ENCODE data around the gene OTUB1. TPM values are rescaled to one million over a fixed set of nuclear protein-coding genes. Genes with fewer than 3 reads are reported as not detected.
A peak's percentile ranks its signal among the peaks of the same experiment; 100 is the strongest.

The OTUB1 gene, protein sequence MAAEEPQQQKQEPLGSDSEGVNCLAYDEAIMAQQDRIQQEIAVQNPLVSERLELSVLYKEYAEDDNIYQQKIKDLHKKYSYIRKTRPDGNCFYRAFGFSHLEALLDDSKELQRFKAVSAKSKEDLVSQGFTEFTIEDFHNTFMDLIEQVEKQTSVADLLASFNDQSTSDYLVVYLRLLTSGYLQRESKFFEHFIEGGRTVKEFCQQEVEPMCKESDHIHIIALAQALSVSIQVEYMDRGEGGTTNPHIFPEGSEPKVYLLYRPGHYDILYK
- 10 to 100 TPM; 78.7 to 82.5 TPM for total RNA-seq

- TF ChIP-seq CTCF (IDR thresholded peaks at IDR 0.05), result no peak
- intact Hi-C loops (cut with DNase I), result no loop called here
- no peaks in the 10 kb centered on the region for H3K9me3 ChIP-seq
- H3K9ac ChIP-seq (ENCODE audit: low read depth in 2 of 2, low read length in 2 of 2), result peak within 1 kb of the TSS; percentile 84 to 90
- peaks cover 11% of the 10 kb centered on the region for H3K4me1 ChIP-seq
- H3K4me3 ChIP-seq, result peak within 1 kb of the TSS; percentile 96
- H3K36me3 ChIP-seq, result no peaks in the 10 kb centered on the region
- H3K27ac ChIP-seq, result peak within 1 kb of the TSS; percentile 83
- peak; percentile 97 for DNase-seq
- H3K27me3 ChIP-seq, result no peaks in the 10 kb centered on the region
Measured at GRCh38 chr11:63986156-63986931, at the start of gene OTUB1. Gene OTUB1 (plus strand): TSS chr11:63986438. CDS start chr11:63986457, 19 bp downstream.

DNA sequence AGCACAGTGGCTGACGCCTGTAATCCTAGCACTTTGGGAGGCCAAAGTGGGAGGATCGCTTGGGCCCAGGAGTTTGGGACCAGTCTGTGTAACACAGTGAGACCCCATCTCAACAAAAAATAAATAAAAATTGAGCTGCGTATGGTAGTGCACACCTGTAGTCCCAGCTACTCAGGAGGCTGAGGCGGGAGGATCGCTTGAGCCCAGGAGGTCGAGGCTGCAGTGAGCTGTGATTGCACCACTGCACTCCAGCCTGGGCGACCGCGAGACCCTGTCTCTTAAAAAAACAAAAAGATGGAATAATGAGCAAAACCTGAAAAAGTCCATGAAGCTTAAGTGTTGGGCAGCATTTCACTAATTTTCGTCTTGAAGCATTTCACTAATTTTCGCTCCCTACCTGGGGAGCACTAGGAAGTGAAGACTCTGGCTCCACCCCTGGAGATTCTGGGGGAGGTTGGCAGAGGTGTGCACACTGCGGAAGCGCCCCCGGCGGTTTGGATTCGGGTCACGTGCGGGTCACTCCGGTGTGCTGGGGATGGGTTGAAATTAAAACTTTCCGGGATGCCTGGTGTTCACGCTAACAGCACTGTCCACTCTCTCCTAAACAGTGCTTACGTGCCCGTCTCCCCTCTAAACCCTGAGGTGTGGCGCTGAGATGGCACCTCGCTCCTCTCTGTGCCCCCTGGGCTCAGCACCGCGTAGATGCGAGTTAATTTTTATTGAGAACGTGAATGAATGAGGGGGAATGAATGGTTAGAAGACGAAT, 48.3 kb upstream of the OTUB1 start:
- Histone ChIP-seq H3K27me3 (no peaks in the 10 kb centered on the region), H3K36me3 (no peaks in the 10 kb centered on the region), H3K9me3 (no peaks in the 10 kb centered on the region), H3K4me3 (peak overlapping the region; percentile 58), H3K4me1 (no peaks in the 10 kb centered on the region), H3K9ac (ENCODE audit: low read depth in 2 of 2, low read length in 2 of 2) (peak overlapping the region in 1 of 2 donors; percentile 75), H3K27ac (peak overlapping the region; percentile 23)
- intact Hi-C loops (cut with DNase I), result no loop called here
- peak; percentile 59 for DNase-seq
- no peak for TF ChIP-seq CTCF (IDR thresholded peaks at IDR 0.05)

GRCh38 chr11:63938479-63939396, 47.5 kb upstream of the OTUB1 start, which contains the start of gene NAA40:
Gene NAA40 (plus strand): TSS chr11:63939002. CDS start chr11:63939097, 95 bp downstream.
- Histone ChIP-seq H3K27ac (peak within 1 kb of the TSS; percentile 23), H3K4me3 (peak within 1 kb of the TSS; percentile 58), H3K36me3 (no peaks in the 10 kb centered on the region), H3K4me1 (peaks cover 3% of the 10 kb centered on the region), H3K27me3 (no peaks in the 10 kb centered on the region), H3K9me3 (no peaks in the 10 kb centered on the region), H3K9ac (ENCODE audit: low read depth in 2 of 2, low read length in 2 of 2) (peak within 1 kb of the TSS; percentile 76 to 87)
- intact Hi-C loops (cut with DNase I), result no loop called here
- peak; percentile 92 for DNase-seq
- TF ChIP-seq CTCF (IDR thresholded peaks at IDR 0.05), result no peak

- TF ChIP-seq CTCF (IDR thresholded peaks at IDR 0.05), result no peak
- Histone ChIP-seq H3K27me3 (no peaks in the 10 kb centered on the region), H3K9ac (ENCODE audit: low read depth in 2 of 2, low read length in 2 of 2) (peak overlapping the region; percentile 76 to 87), H3K4me1 (peaks cover 3% of the 10 kb centered on the region), H3K36me3 (no peaks in the 10 kb centered on the region), H3K9me3 (no peaks in the 10 kb centered on the region), H3K27ac (no peak overlapping the region), H3K4me3 (peak overlapping the region; percentile 58)
- intact Hi-C loops (cut with DNase I), result no loop called here
- DNase-seq, result peak; percentile 46
Measured at GRCh38 chr11:63939397-63939891, 46.8 kb upstream of the OTUB1 start.
